ENCODE results near the gene MERTK. TPM values are rescaled to one million over a fixed set of nuclear protein-coding genes. Genes with fewer than 3 reads are reported as not detected.
A peak's percentile ranks its signal among the peaks of the same experiment; 100 is the strongest.

Gene MERTK
- total and polyA plus RNA-seq, 12 donors, result 23.3 to 152 (median 75.3) TPM

DNA sequence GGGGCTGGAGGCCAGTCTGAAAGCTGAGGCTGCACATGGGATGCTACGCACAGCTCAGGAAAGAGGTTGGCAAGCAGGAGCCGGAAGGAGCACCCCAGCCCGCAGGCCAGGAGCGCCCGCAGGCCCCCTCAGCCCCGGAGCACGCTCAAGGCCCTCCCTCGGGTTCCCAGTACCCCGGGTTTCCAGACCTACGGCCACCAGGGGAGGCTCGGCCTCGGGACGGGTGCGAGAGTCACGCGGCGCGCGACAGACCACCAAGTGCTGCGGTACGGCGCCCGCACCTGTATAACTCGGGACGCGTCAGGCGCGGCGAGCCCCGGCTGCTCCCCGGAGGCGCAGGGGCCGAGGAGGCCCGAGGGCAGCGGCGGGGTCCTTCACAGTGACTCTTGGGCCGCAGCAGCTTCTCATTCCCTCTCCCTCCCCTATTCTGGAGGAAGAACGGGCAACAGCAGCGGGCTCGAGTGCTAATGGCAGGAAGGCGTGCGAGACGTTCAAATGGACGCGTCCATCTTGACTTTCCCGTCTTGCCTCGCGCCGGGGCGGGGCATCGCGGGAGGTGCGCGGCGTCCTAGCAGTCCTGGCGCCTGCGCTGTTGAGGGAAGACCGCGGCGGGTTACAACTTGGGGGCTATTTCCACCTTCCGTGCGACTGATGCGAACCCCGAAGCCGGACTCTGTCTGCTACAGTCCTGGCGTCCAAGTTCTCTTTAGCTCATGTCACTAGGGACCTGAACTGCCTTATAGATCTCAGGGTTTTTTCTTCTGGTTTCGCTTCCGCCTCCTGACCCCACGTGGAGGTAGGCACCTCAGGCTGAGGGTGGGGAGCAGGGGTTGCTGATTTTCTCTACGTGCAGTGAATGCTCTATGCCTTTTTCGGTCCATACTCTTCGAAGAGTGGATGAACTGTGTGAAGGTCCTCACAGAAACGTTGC lies 14.5 kb upstream of the MERTK start, which contains the start of gene ANAPC1:
Gene ANAPC1, minus strand, starts transcription at position 533 of the 931 bp plus-strand sequence. CDS start 3,368 bp downstream, outside the sequence.
- peak in 1 of 2 donors; percentile 57 for TF ChIP-seq POLR2A (IDR thresholded peaks at IDR 0.05)
- TF ChIP-seq, protein P1, sequence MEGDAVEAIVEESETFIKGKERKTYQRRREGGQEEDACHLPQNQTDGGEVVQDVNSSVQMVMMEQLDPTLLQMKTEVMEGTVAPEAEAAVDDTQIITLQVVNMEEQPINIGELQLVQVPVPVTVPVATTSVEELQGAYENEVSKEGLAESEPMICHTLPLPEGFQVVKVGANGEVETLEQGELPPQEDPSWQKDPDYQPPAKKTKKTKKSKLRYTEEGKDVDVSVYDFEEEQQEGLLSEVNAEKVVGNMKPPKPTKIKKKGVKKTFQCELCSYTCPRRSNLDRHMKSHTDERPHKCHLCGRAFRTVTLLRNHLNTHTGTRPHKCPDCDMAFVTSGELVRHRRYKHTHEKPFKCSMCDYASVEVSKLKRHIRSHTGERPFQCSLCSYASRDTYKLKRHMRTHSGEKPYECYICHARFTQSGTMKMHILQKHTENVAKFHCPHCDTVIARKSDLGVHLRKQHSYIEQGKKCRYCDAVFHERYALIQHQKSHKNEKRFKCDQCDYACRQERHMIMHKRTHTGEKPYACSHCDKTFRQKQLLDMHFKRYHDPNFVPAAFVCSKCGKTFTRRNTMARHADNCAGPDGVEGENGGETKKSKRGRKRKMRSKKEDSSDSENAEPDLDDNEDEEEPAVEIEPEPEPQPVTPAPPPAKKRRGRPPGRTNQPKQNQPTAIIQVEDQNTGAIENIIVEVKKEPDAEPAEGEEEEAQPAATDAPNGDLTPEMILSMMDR (IDR thresholded peaks at IDR 0.05), result no peak
- peak within 1 kb of the TSS; percentile 75 to 97 (median 88) for H3K4me3 ChIP-seq
- intact Hi-C loops (cut with DNase I), result no loop called here
- 0 to 1% (median 0%) methylated on average over 12 to 73 of the region's 73 CpGs for WGBS, 4 donors
- H3K4me1 ChIP-seq (replicated peaks in 1 of 2), result peaks cover 4 to 9% of the 10 kb centered on the region in 2 donors
- peak within 1 kb of the TSS; percentile 62 to 85 (median 78) for H3K27ac ChIP-seq
- DNase-seq, result peak; percentile 78 to 88 (median 85)
- H3K36me3 ChIP-seq (replicated peaks in 1 of 2), result peaks cover 0 to 5% of the 10 kb centered on the region in 2 donors
- no peaks in the 10 kb centered on the region for H3K9me3 ChIP-seq (replicated peaks in 1 of 3)
- H3K27me3 ChIP-seq, result no peaks in the 10 kb centered on the region

- Histone ChIP-seq H3K27me3 (no peaks in the 10 kb centered on the region), H3K9me3 (replicated peaks in 1 of 3) (no peaks in the 10 kb centered on the region), H3K36me3 (replicated peaks in 1 of 2) (peaks cover 0 to 5% of the 10 kb centered on the region in 2 donors), H3K4me1 (replicated peaks in 1 of 2) (peaks cover 4 to 9% of the 10 kb centered on the region in 2 donors), H3K4me3 (peak overlapping the region; percentile 75 to 97 (median 88)), H3K27ac (peak overlapping the region; percentile 62 to 85 (median 78))
- TF ChIP-seq, protein P1 (IDR thresholded peaks at IDR 0.05), result peak in 2 of 6 experiments; percentile 11 to 12
- TF ChIP-seq POLR2A (IDR thresholded peaks at IDR 0.05), result no peak
- WGBS, 4 donors, result 14 to 20% (median 18%) methylated on average over 11 of the region's 11 CpGs
- DNase-seq, result peak in 2 of 7 donors; percentile 26 to 42
- intact Hi-C loops (cut with DNase I), result no loop called here
Observed at GRCh38 chr2:111884592-111884964, 13.8 kb upstream of the MERTK start.

- TF ChIP-seq, protein P1 (IDR thresholded peaks at IDR 0.05), result no peak
- peak in 1 of 2 donors; percentile 8 for TF ChIP-seq POLR2A (IDR thresholded peaks at IDR 0.05)
- Histone ChIP-seq H3K9me3 (replicated peaks in 1 of 3) (no peaks in the 10 kb centered on the region), H3K27me3 (no peaks in the 10 kb centered on the region), H3K36me3 (replicated peaks in 1 of 2) (no peaks in the 10 kb centered on the region), H3K4me1 (replicated peaks in 1 of 2) (peaks cover 0 to 30% of the 10 kb centered on the region in 2 donors), H3K4me3 (no peak overlapping the region), H3K27ac (peak overlapping the region in 1 of 5 donors; percentile 27)
- WGBS, 4 donors, result 6 to 35% (median 31%) methylated on average over 2 to 3 of the region's 3 CpGs
- peak in 4 of 7 donors; percentile 36 to 77 (median 62) for DNase-seq
- intact Hi-C loops (cut with DNase I), result loop anchor here (5.0 to 10.0 kb wide), 2 partner anchors 151 to 369 kb away; no protein-coding TSS in a partner anchor
Observed at GRCh38 chr2:111896024-111896423, 2.4 kb upstream of the MERTK start.

DNA sequence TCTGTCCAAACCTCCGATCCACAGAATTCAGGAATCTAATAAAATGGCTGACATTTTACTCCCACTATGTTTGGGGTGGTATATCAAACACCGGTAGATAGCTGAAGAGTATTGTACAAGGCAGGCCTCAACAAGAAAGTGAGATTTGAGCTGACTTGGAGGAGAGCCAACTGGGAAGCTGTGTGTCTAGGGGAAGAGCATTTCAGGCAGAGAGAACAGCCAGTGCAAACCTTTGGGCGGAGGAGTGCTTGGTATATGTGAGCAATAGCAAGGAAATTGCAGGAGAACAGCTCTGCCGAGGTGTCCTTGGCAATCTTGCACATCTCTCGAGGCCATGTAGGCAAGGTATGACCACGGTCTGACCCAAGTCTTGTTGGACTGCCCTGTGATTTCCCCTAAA lies 1.8 kb upstream of the MERTK start:
- Histone ChIP-seq H3K9me3 (replicated peaks in 1 of 3) (no peaks in the 10 kb centered on the region), H3K4me3 (no peak overlapping the region), H3K36me3 (replicated peaks in 1 of 2) (peaks cover 0 to 3% of the 10 kb centered on the region in 2 donors), H3K4me1 (replicated peaks in 1 of 2) (peaks cover 0 to 35% of the 10 kb centered on the region in 2 donors), H3K27ac (peak overlapping the region in 1 of 5 donors; percentile 27), H3K27me3 (no peaks in the 10 kb centered on the region)
- intact Hi-C loops (cut with DNase I), result loop anchor here (5.0 to 10.0 kb wide), 2 partner anchors 151 to 368 kb away; no protein-coding TSS in a partner anchor
- 69 to 82% (median 79%) methylated on average over 6 of the region's 6 CpGs for WGBS, 4 donors
- DNase-seq, result no peak
- no peak for TF ChIP-seq POLR2A (IDR thresholded peaks at IDR 0.05)
- TF ChIP-seq, protein P1 (IDR thresholded peaks at IDR 0.05), result no peak
